Measurements from ENCODE around the gene MSH3. TPM values are rescaled to one million over a fixed set of nuclear protein-coding genes. Genes with fewer than 3 reads are reported as not detected.

The MSH3 gene
- total and polyA plus RNA-seq, 5 donors from 2014 or later, result 11.2 to 17.3 (median 13.3) TPM

- H3K9me3 ChIP-seq (ENCODE audit: control insufficient read depth in 2 of 2, low read length in 2 of 2), result no peaks in the 10 kb centered on the region
- no peak for ATAC-seq (ENCODE audit: low read depth in 2 of 2)
- H3K4me1 Mint-ChIP-seq, result peaks cover 0 to 8% (median 0%) of the 10 kb centered on the region in 4 donors
- no peaks in the 10 kb centered on the region for H3K4me1 ChIP-seq (ENCODE audit: control insufficient read depth, insufficient read depth, low read length, poor library complexity, severe bottlenecking)
- H3K27ac ChIP-seq (ENCODE audit: insufficient read depth, low read length, poor library complexity, severe bottlenecking), result no peak overlapping the region
- H3K36me3 Mint-ChIP-seq, result peaks cover 44% of the 10 kb centered on the region
- H3K4me3 ChIP-seq (ENCODE audit: low read depth, low read length), result no peak overlapping the region
- DNase-seq, result no peak
- no peaks in the 10 kb centered on the region for H3K27me3 ChIP-seq (ENCODE audit: control insufficient read depth, insufficient read depth, low read length)
- H3K27ac Mint-ChIP-seq, result no peak overlapping the region
- H3K4me3 Mint-ChIP-seq, result no peak overlapping the region
- H3K27me3 Mint-ChIP-seq, result no peaks in the 10 kb centered on the region
- H3K9me3 Mint-ChIP-seq, result peaks cover 0 to 1% (median 0%) of the 10 kb centered on the region in 7 donors
- H3K36me3 ChIP-seq (ENCODE audit: control insufficient read depth, insufficient read depth, low read length), result peaks cover 24% of the 10 kb centered on the region
These were observed 143.7 kb downstream of the MSH3 start for GRCh38 chr5:80798166-80798565.

- Histone ChIP-seq H3K4me1 (ENCODE audit: control insufficient read depth, insufficient read depth, low read length, poor library complexity, severe bottlenecking) (no peaks in the 10 kb centered on the region), H3K27me3 (ENCODE audit: control insufficient read depth, insufficient read depth, low read length) (no peaks in the 10 kb centered on the region), H3K9me3 (ENCODE audit: control insufficient read depth in 2 of 2, low read length in 2 of 2) (no peaks in the 10 kb centered on the region), H3K27ac (ENCODE audit: insufficient read depth, low read length, poor library complexity, severe bottlenecking) (no peak overlapping the region), H3K4me3 (ENCODE audit: low read depth, low read length) (no peak overlapping the region), H3K36me3 (ENCODE audit: control insufficient read depth, insufficient read depth, low read length) (peaks cover 19% of the 10 kb centered on the region)
- DNase-seq (no peak), ATAC-seq (ENCODE audit: low read depth in 2 of 2) (no peak)
- Mint-ChIP-seq H3K27ac (peak overlapping the region in 2 of 3 donors; percentile 4 to 66), H3K36me3 (peaks cover 49% of the 10 kb centered on the region), H3K9me3 (peaks cover 0 to 1% (median 0%) of the 10 kb centered on the region in 7 donors), H3K4me1 (peaks cover 0 to 12% (median 0%) of the 10 kb centered on the region in 4 donors), H3K27me3 (peaks cover 3% of the 10 kb centered on the region), H3K4me3 (no peak overlapping the region)
These were observed 144.2 kb downstream of the MSH3 start for GRCh38 chr5:80798633-80799032.

- peaks cover 50% of the 10 kb centered on the region for H3K36me3 Mint-ChIP-seq
- H3K9me3 ChIP-seq (ENCODE audit: control insufficient read depth in 2 of 2, low read length in 2 of 2), result no peaks in the 10 kb centered on the region
- peaks cover 16% of the 10 kb centered on the region for H3K36me3 ChIP-seq (ENCODE audit: control insufficient read depth, insufficient read depth, low read length)
- no peak overlapping the region for H3K4me3 Mint-ChIP-seq
- H3K27ac ChIP-seq (ENCODE audit: insufficient read depth, low read length, poor library complexity, severe bottlenecking), result no peak overlapping the region
- H3K27ac Mint-ChIP-seq, result peak overlapping the region in 1 of 3 donors; percentile 4
- H3K27me3 ChIP-seq (ENCODE audit: control insufficient read depth, insufficient read depth, low read length), result no peaks in the 10 kb centered on the region
- no peak for ATAC-seq (ENCODE audit: low read depth in 2 of 2)
- peaks cover 0 to 13% (median under 1%) of the 10 kb centered on the region in 4 donors for H3K4me1 Mint-ChIP-seq
- no peaks in the 10 kb centered on the region for H3K4me1 ChIP-seq (ENCODE audit: control insufficient read depth, insufficient read depth, low read length, poor library complexity, severe bottlenecking)
- no peak overlapping the region for H3K4me3 ChIP-seq (ENCODE audit: low read depth, low read length)
- H3K27me3 Mint-ChIP-seq, result peaks cover 4% of the 10 kb centered on the region
- peaks cover 0 to 1% (median 0%) of the 10 kb centered on the region in 7 donors for H3K9me3 Mint-ChIP-seq
- DNase-seq, result no peak
These were observed 144.6 kb downstream of the MSH3 start for GRCh38 chr5:80799041-80799440.

GRCh38 chr5:80799573-80799972 is 145.1 kb downstream of the MSH3 start:
- no peaks in the 10 kb centered on the region for H3K9me3 ChIP-seq (ENCODE audit: control insufficient read depth in 2 of 2, low read length in 2 of 2)
- H3K27me3 Mint-ChIP-seq, result peaks cover 4% of the 10 kb centered on the region
- H3K4me1 Mint-ChIP-seq, result peaks cover 0 to 13% (median 1%) of the 10 kb centered on the region in 4 donors
- peaks cover 50% of the 10 kb centered on the region for H3K36me3 Mint-ChIP-seq
- peaks cover 0 to 1% (median 0%) of the 10 kb centered on the region in 7 donors for H3K9me3 Mint-ChIP-seq
- H3K4me3 Mint-ChIP-seq, result no peak overlapping the region
- ATAC-seq (ENCODE audit: low read depth in 2 of 2) (no peak), DNase-seq (no peak)
- no peak overlapping the region for H3K27ac Mint-ChIP-seq
- H3K27me3 ChIP-seq (ENCODE audit: control insufficient read depth, insufficient read depth, low read length), result no peaks in the 10 kb centered on the region
- H3K4me1 ChIP-seq (ENCODE audit: control insufficient read depth, insufficient read depth, low read length, poor library complexity, severe bottlenecking), result no peaks in the 10 kb centered on the region
- peaks cover 19% of the 10 kb centered on the region for H3K36me3 ChIP-seq (ENCODE audit: control insufficient read depth, insufficient read depth, low read length)
- H3K27ac ChIP-seq (ENCODE audit: insufficient read depth, low read length, poor library complexity, severe bottlenecking), result no peak overlapping the region
- H3K4me3 ChIP-seq (ENCODE audit: low read depth, low read length), result no peak overlapping the region

- no peaks in the 10 kb centered on the region for H3K9me3 ChIP-seq (ENCODE audit: control insufficient read depth in 2 of 2, low read length in 2 of 2)
- ATAC-seq (ENCODE audit: low read depth in 2 of 2), result no peak
- Mint-ChIP-seq H3K27me3 (peaks cover 4% of the 10 kb centered on the region), H3K27ac (no peak overlapping the region), H3K4me3 (no peak overlapping the region), H3K4me1 (peaks cover 2 to 18% (median 8%) of the 10 kb centered on the region in 4 donors), H3K36me3 (peaks cover 35% of the 10 kb centered on the region), H3K9me3 (peaks cover 0 to 1% (median 0%) of the 10 kb centered on the region in 7 donors)
- no peak overlapping the region for H3K27ac ChIP-seq (ENCODE audit: insufficient read depth, low read length, poor library complexity, severe bottlenecking)
- H3K27me3 ChIP-seq (ENCODE audit: control insufficient read depth, insufficient read depth, low read length), result no peaks in the 10 kb centered on the region
- H3K4me3 ChIP-seq (ENCODE audit: low read depth, low read length), result no peak overlapping the region
- H3K4me1 ChIP-seq (ENCODE audit: control insufficient read depth, insufficient read depth, low read length, poor library complexity, severe bottlenecking), result no peaks in the 10 kb centered on the region
- peaks cover 9% of the 10 kb centered on the region for H3K36me3 ChIP-seq (ENCODE audit: control insufficient read depth, insufficient read depth, low read length)
- DNase-seq, result no peak
These were observed 149.9 kb downstream of the MSH3 start for GRCh38 chr5:80804332-80804731.

GRCh38 chr5:80805038-80805437 is 150.6 kb downstream of the MSH3 start:
- peaks cover 30% of the 10 kb centered on the region for H3K36me3 Mint-ChIP-seq
- Histone ChIP-seq H3K36me3 (ENCODE audit: control insufficient read depth, insufficient read depth, low read length) (peaks cover 9% of the 10 kb centered on the region), H3K9me3 (ENCODE audit: control insufficient read depth in 2 of 2, low read length in 2 of 2) (no peaks in the 10 kb centered on the region)

GRCh38 chr5:80806929-80807328 is 152.5 kb downstream of the MSH3 start:
- Mint-ChIP-seq H3K27me3 (peaks cover 4% of the 10 kb centered on the region), H3K4me1 (peaks cover 2 to 18% (median 9%) of the 10 kb centered on the region in 4 donors), H3K27ac (no peak overlapping the region), H3K4me3 (no peak overlapping the region), H3K36me3 (peaks cover 23% of the 10 kb centered on the region), H3K9me3 (peaks cover 0 to 1% (median 0%) of the 10 kb centered on the region in 7 donors)
- H3K36me3 ChIP-seq (ENCODE audit: control insufficient read depth, insufficient read depth, low read length), result peaks cover 7% of the 10 kb centered on the region
- no peaks in the 10 kb centered on the region for H3K4me1 ChIP-seq (ENCODE audit: control insufficient read depth, insufficient read depth, low read length, poor library complexity, severe bottlenecking)
- DNase-seq, result peak in 1 of 3 donors; percentile 25
- no peak overlapping the region for H3K4me3 ChIP-seq (ENCODE audit: low read depth, low read length)
- no peaks in the 10 kb centered on the region for H3K27me3 ChIP-seq (ENCODE audit: control insufficient read depth, insufficient read depth, low read length)
- H3K27ac ChIP-seq (ENCODE audit: insufficient read depth, low read length, poor library complexity, severe bottlenecking), result no peak overlapping the region
- ATAC-seq (ENCODE audit: low read depth in 2 of 2), result no peak
- H3K9me3 ChIP-seq (ENCODE audit: control insufficient read depth in 2 of 2, low read length in 2 of 2), result no peaks in the 10 kb centered on the region

More at GRCh38 chr5:80805038-80805437, 150.6 kb downstream of the MSH3 start:
- no peaks in the 10 kb centered on the region for H3K27me3 ChIP-seq (ENCODE audit: control insufficient read depth, insufficient read depth, low read length)
- no peak overlapping the region for H3K27ac ChIP-seq (ENCODE audit: insufficient read depth, low read length, poor library complexity, severe bottlenecking)
- no peaks in the 10 kb centered on the region for H3K4me1 ChIP-seq (ENCODE audit: control insufficient read depth, insufficient read depth, low read length, poor library complexity, severe bottlenecking)
- Mint-ChIP-seq H3K9me3 (peaks cover 0 to 1% (median 0%) of the 10 kb centered on the region in 7 donors), H3K4me3 (no peak overlapping the region), H3K27me3 (peaks cover 4% of the 10 kb centered on the region), H3K4me1 (peaks cover 2 to 18% (median 9%) of the 10 kb centered on the region in 4 donors), H3K27ac (no peak overlapping the region)
- no peak for ATAC-seq (ENCODE audit: low read depth in 2 of 2)
- no peak for DNase-seq
- H3K4me3 ChIP-seq (ENCODE audit: low read depth, low read length), result no peak overlapping the region

- no peak overlapping the region for H3K4me3 ChIP-seq (ENCODE audit: low read depth, low read length)
- peaks cover 8% of the 10 kb centered on the region for H3K36me3 ChIP-seq (ENCODE audit: control insufficient read depth, insufficient read depth, low read length)
- no peaks in the 10 kb centered on the region for H3K9me3 ChIP-seq (ENCODE audit: control insufficient read depth in 2 of 2, low read length in 2 of 2)
- Mint-ChIP-seq H3K4me3 (no peak overlapping the region), H3K36me3 (peaks cover 17% of the 10 kb centered on the region), H3K4me1 (peaks cover 4 to 12% (median 5%) of the 10 kb centered on the region in 4 donors), H3K9me3 (no peaks in the 10 kb centered on the region), H3K27me3 (no peaks in the 10 kb centered on the region), H3K27ac (no peak overlapping the region)
- H3K27ac ChIP-seq (ENCODE audit: insufficient read depth, low read length, poor library complexity, severe bottlenecking), result no peak overlapping the region
- DNase-seq (no peak), ATAC-seq (ENCODE audit: low read depth in 2 of 2) (no peak)
- no peaks in the 10 kb centered on the region for H3K27me3 ChIP-seq (ENCODE audit: control insufficient read depth, insufficient read depth, low read length)
- H3K4me1 ChIP-seq (ENCODE audit: control insufficient read depth, insufficient read depth, low read length, poor library complexity, severe bottlenecking), result no peaks in the 10 kb centered on the region
These were observed 155.0 kb downstream of the MSH3 start for GRCh38 chr5:80809451-80809850.
